Fibroblast of skin of right quadriceps (primary cell): ENCODE results near the gene RIN2.
A peak's percentile ranks its signal among the peaks of the same experiment; 100 is the strongest.
"Not testable (repeated sequence)": the region's sequence is repeated elsewhere in the genome, so short reads cannot be mapped to it uniquely, and the experiment has no call there.

Experiments used
- DNase-seq: peaks from one replicate; pipeline ENCODE4 v3.0.0-alpha.2; 2013

RIN2 gene

GRCh38 chr20:19740512-19740911 is 17.5 kb upstream of the RIN2 start:
- no peak for DNase-seq

GRCh38 chr20:19741924-19742323 is 16.1 kb upstream of the RIN2 start:
- no peak for DNase-seq

GRCh38 chr20:19742974-19743639 is 15.0 kb upstream of the RIN2 start:
- no peak for DNase-seq

DNA sequence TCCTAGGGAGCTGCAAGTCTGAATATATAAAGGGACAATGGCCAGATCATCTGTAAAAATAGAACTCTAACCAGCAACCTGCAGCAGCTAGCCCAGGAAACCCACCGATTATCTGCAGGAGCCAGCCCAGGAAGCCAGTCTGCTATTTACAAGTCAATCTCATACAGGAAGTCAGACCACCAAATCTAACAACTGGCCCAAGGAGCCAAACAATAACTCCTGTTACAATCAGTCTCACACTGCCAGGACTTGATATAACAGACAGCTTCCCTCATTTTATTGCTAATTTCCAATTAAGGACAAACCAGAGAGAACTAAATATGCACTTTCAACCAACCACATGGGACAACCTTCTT is 14.4 kb upstream of the RIN2 start:
- DNase-seq, result no peak

DNA sequence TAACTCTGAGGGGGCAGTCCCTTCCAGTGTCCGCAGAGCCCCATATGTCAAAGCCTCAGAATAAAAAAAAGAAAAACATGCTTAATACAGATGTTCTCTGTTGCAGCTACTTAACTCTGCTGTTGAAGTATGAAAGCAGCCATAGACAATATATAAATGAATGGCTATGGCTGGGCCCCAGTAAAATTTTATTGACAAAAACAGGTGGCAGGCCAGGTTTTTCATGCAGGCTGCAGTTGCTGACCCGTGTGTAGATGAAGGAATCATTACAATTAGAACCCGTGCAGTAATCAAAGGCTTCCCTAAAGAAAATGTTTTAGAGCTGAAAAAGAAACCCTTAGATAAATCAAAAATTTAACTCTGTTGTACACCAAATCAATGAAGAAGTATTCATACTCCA is 13.0 kb upstream of the RIN2 start:
- DNase-seq, result no peak

- no peak for DNase-seq
Observed at GRCh38 chr20:19745584-19745983, 12.5 kb upstream of the RIN2 start.

DNA sequence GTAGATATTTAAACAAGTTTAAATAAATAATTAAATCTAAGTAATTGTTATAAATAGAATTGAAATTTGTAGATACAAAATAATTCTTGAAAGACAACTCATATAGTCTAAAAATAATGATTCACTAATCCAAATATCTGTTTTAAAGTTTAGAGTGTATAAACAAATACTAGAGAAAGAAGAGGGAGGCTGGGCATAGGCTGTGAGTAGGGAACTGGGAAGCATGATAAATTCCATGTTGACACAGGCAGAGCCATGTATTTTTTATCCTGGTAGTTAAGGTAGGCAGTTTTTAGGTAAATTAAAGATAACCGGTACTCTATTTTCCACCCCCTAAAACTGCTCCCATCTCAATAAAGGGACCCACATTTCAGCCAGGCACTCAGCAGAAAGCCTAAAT is 11.7 kb upstream of the RIN2 start:
- no peak for DNase-seq

GRCh38 chr20:19747903-19748302 is 10.2 kb upstream of the RIN2 start:
- DNase-seq, result no peak

GRCh38 chr20:19748681-19749080 is 9.4 kb upstream of the RIN2 start:
- DNase-seq, result no peak

- DNase-seq, result no peak
Observed at GRCh38 chr20:19749618-19750071, 8.4 kb upstream of the RIN2 start.

- no peak for DNase-seq
Observed at GRCh38 chr20:19750101-19750606, 7.9 kb upstream of the RIN2 start.

GRCh38 chr20:19750907-19751636 is 7.0 kb upstream of the RIN2 start:
- no peak for DNase-seq

GRCh38 chr20:19754201-19754600 is 3.9 kb upstream of the RIN2 start:
- DNase-seq, result not testable (repeated sequence)

GRCh38 chr20:19756761-19757486 is 1.1 kb upstream of the RIN2 start:
- DNase-seq, result no peak

DNA sequence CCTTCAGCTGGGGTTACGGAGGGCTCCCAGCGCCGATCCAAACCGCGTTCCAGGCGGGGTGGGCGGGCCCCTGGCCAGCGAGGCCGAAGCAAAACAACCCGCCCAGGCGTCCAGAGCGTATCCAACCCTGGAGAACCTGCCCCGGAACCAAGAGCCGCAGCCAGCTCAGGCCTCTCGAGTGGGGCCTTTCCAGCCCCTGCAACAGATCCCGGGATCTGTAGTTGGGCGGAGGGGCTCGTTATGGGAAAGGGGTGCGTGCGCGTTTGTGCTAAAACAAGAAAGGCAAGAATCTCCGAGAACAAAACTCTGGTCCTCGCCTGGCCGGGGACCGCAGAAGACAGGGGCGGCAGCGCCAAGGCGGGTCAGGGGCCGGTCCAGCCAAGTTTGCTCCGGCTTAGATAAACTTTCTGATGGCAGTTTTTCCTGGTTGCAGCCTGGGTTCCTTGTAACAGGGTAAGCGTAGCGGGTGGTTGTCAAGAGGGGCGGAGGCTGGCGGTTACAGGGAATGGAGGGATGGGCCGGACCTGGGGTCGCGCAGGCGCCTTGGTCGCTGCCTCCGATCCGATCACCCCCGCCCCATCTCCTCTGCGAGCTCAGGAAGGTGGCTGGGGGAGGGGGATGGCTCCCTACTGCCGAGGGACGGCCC is 448 bp upstream of the RIN2 start:
- DNase-seq, result peak; percentile 90

- DNase-seq, result peak; percentile 68
Observed at GRCh38 chr20:19758501-19759331, 658 bp downstream of the RIN2 start.

DNA sequence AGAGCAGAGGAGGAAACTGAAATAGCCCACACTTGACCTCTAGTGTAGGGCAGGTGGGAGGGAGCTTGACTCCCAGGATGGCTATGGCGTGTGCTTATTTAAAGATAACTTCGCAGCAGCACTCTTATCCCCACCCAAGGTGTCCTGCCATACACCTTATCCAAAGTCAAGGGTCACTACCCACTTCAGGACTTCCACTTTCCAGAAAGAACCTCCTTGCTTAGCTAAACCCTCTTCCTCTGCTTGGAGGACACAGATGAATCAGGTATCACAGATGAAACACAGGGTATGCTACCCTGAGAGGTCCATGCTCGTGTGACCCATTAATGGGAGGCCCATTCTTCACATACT is 2.3 kb downstream of the RIN2 start:
- no peak for DNase-seq

GRCh38 chr20:19761326-19761725 is 3.3 kb downstream of the RIN2 start:
- peak; percentile 30 for DNase-seq

DNA sequence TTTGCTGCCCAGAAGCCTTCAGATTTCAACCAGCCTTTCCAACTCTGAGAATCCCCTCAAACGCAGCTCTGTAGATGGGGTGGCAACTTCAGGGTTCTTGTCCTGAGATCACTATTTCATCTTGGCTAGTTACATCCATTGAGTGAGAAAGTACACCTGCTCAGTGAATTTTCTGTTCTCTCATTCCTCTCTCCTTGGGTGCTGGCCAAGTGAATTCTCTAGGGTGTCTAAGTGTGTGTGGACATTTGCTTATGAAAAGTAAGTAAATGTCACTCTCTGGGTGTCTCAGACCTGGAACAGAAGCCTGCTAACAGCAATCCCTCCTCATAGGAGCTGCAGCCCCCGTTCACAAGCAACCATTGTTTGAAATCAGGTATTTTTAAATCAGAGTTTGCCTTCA is 3.8 kb downstream of the RIN2 start:
- no peak for DNase-seq

DNA sequence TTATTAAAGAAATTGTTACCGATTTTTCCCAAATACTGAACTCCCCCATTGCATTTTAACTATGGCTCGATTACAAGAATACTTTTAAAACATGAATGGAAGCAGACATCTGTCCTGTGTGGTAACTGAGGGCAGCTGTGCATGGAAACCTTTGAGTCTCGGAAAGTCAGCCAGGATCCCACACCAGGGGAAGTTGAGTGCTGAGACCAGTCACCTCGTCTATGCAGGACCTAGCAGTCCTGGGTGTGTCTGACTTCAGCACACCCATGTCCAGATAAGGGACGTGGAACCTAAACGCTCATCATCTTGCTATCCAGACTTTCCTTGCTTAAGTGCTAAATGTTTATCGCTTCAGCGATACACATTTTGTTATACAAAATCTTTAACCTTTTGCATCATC is 6.1 kb downstream of the RIN2 start:
- no peak for DNase-seq

GRCh38 chr20:19765266-19765665 is 7.2 kb downstream of the RIN2 start:
- no peak for DNase-seq

DNA sequence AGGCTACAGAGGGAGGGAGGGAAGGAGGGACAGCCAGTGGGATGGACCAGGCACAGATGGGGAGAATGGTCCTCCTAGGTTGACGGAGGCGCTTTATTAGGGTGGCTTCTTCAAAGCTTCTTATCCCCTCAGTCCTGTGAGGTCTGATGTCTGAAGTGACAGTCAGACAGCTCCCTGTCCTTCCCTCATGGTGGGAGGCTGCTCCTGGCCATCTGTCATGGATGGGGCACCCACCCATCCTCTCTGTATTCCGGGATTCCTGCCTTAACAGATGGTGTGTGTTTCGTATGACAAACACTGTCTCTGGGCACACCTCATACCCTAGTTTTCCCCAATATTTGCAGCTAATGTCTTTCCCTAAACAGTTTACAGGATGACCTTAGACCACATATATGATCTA is 7.9 kb downstream of the RIN2 start:
- no peak for DNase-seq

DNA sequence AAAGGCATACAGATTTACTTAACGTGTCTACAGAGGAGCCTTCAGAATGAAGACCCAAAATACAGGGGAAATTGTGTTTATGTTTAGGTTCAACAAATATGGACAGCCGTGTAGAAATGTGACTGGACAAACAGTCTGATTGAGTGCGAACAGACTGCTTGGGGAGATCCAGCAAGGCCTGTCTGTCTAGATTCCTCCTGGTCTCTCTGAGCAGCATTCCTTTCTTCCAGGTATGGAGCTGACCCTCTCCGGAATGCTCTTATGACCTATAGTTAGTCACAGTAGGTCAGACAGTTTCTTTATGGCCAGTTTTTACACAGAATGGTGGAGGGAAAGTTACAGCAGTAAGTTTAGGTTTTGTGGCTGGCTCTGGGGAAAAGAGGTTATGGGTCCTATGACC is 9.0 kb downstream of the RIN2 start:
- DNase-seq, result no peak
